ENCODE data around the gene PITPNM1. TPM values are rescaled to one million over a fixed set of nuclear protein-coding genes. Genes with fewer than 3 reads are reported as not detected.

The PITPNM1 gene
- total RNA-seq, 1 experiment from 2014 or later, result 65.0 TPM

DNA sequence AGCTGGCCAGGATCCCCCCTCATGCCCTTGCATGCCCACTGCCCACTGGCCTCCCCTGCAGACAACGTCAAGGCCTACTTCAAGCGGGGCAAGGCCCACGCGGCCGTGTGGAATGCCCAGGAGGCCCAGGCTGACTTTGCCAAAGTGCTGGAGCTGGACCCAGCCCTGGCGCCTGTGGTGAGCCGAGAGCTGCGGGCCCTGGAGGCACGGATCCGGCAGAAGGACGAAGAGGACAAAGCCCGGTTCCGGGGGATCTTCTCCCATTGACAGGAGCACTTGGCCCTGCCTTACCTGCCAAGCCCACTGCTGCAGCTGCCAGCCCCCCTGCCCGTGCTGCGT is 14.5 kb downstream of the PITPNM1 start:
- H3K9me3 Mint-ChIP-seq (ENCODE audit: unreplicated experiment), result no peaks in the 10 kb centered on the region
- no peak overlapping the region for H3K27ac Mint-ChIP-seq (ENCODE audit: unreplicated experiment)
- ChIA-PET CTCF (interaction anchor here (0.6 to 1.1 kb wide), 3 partner anchors 89 to 151 kb away, joined by 3 to 9 read pairs (median 7); partner anchors contain the start of genes PPP1CA and RAD9A), POLR2A (no interaction called here)
- Histone ChIP-seq H3K9me3 (no peaks in the 10 kb centered on the region), H3K36me3 (ENCODE audit: control insufficient read depth, insufficient read depth, low read length) (peaks cover 12% of the 10 kb centered on the region), H3K4me1 (0 out of 2 replicates have a peak, but pooled peaks cover 5% of the 10 kb centered on the region), H3K27me3 (replicated peaks; ENCODE audit: control insufficient read depth, insufficient read depth, low read length) (no peaks in the 10 kb centered on the region), H3K4me3 (ENCODE audit: low read depth, low read length) (no peak overlapping the region)
- TF ChIP-seq, protein P1, sequence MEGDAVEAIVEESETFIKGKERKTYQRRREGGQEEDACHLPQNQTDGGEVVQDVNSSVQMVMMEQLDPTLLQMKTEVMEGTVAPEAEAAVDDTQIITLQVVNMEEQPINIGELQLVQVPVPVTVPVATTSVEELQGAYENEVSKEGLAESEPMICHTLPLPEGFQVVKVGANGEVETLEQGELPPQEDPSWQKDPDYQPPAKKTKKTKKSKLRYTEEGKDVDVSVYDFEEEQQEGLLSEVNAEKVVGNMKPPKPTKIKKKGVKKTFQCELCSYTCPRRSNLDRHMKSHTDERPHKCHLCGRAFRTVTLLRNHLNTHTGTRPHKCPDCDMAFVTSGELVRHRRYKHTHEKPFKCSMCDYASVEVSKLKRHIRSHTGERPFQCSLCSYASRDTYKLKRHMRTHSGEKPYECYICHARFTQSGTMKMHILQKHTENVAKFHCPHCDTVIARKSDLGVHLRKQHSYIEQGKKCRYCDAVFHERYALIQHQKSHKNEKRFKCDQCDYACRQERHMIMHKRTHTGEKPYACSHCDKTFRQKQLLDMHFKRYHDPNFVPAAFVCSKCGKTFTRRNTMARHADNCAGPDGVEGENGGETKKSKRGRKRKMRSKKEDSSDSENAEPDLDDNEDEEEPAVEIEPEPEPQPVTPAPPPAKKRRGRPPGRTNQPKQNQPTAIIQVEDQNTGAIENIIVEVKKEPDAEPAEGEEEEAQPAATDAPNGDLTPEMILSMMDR (IDR thresholded peaks at IDR 0.05; ENCODE audit: insufficient read depth in 1 of 2, low read depth in 1 of 2, low read length in 1 of 2, severe bottlenecking in 1 of 2, unreplicated experiment in 1 of 2), result no peak
- intact Hi-C loops (cut with micrococcal nuclease; ENCODE audit: unreplicated experiment), result no loop called here
- H3K4me1 Mint-ChIP-seq (ENCODE audit: low read depth, unreplicated experiment), result peaks cover 6% of the 10 kb centered on the region
- BruUV-seq (replicated peaks), result no TSS peak
- H3K36me3 Mint-ChIP-seq (ENCODE audit: insufficient read depth, unreplicated experiment), result peaks cover 66% of the 10 kb centered on the region
- no peak for DNase-seq
- H3K4me3 Mint-ChIP-seq (ENCODE audit: unreplicated experiment), result no peak overlapping the region
- no peaks in the 10 kb centered on the region for H3K27me3 Mint-ChIP-seq (ENCODE audit: insufficient read depth, unreplicated experiment)

DNA sequence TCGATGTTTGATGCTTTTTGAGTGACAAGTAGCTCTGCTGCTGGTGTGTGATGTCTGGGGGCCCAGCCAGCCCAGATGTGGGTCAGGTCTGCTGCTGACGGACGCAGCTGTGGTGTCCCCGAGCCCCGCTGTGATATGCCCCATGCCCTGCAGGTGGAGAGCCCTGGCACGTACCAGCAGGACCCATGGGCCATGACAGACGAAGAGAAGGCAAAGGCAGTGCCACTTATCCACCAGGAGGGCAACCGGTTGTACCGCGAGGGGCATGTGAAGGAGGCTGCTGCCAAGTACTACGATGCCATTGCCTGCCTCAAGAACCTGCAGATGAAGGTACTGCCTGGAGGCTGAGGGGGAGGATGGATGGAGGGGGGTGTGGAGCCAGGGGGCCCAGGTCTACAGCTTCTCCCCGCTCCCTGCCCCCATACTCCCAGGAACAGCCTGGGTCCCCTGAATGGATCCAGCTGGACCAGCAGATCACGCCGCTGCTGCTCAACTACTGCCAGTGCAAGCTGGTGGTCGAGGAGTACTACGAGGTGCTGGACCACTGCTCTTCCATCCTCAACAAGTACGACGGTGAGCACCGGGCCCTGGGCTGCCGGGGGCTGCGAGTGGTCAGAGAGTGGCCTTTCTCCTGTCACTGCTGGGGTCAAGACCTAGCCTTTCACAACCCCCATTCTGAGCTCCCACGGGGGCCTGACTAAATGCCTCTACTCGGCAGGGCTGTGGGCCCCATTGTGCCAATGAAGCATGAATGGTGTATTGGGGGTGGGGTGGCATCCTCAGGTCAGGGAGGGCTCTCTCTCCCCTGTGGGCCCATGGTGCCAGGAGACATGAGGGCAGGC is 15.1 kb downstream of the PITPNM1 start:
- TSS peak; percentile 52 for BruUV-seq (replicated peaks)
- ChIA-PET CTCF (no interaction called here), POLR2A (interaction anchor here (0.6 kb wide), 1 partner anchor 98 kb away, joined by 3 read pairs; no protein-coding TSS in a partner anchor)
- H3K36me3 ChIP-seq (ENCODE audit: control insufficient read depth, insufficient read depth, low read length), result peaks cover 12% of the 10 kb centered on the region
- no peaks in the 10 kb centered on the region for H3K9me3 ChIP-seq
- H3K27me3 Mint-ChIP-seq (ENCODE audit: insufficient read depth, unreplicated experiment), result no peaks in the 10 kb centered on the region
- no peak overlapping the region for H3K4me3 ChIP-seq (ENCODE audit: low read depth, low read length)
- H3K4me1 Mint-ChIP-seq (ENCODE audit: low read depth, unreplicated experiment), result peaks cover 7% of the 10 kb centered on the region
- peak overlapping the region; percentile 31 for H3K27ac Mint-ChIP-seq (ENCODE audit: unreplicated experiment)
- H3K4me1 ChIP-seq, result 0 out of 2 replicates have a peak, but pooled peaks cover 5% of the 10 kb centered on the region
- intact Hi-C loops (cut with micrococcal nuclease; ENCODE audit: unreplicated experiment), result no loop called here
- no peaks in the 10 kb centered on the region for H3K27me3 ChIP-seq (replicated peaks; ENCODE audit: control insufficient read depth, insufficient read depth, low read length)
- H3K4me3 Mint-ChIP-seq (ENCODE audit: unreplicated experiment), result no peak overlapping the region
- DNase-seq, result peak in 1 of 2 experiments; percentile 51
- TF ChIP-seq, protein P1 (IDR thresholded peaks at IDR 0.05; ENCODE audit: insufficient read depth in 1 of 2, low read depth in 1 of 2, low read length in 1 of 2, severe bottlenecking in 1 of 2, unreplicated experiment in 1 of 2), result no peak
- H3K9me3 Mint-ChIP-seq (ENCODE audit: unreplicated experiment), result no peaks in the 10 kb centered on the region
- H3K36me3 Mint-ChIP-seq (ENCODE audit: insufficient read depth, unreplicated experiment), result peaks cover 63% of the 10 kb centered on the region

DNA sequence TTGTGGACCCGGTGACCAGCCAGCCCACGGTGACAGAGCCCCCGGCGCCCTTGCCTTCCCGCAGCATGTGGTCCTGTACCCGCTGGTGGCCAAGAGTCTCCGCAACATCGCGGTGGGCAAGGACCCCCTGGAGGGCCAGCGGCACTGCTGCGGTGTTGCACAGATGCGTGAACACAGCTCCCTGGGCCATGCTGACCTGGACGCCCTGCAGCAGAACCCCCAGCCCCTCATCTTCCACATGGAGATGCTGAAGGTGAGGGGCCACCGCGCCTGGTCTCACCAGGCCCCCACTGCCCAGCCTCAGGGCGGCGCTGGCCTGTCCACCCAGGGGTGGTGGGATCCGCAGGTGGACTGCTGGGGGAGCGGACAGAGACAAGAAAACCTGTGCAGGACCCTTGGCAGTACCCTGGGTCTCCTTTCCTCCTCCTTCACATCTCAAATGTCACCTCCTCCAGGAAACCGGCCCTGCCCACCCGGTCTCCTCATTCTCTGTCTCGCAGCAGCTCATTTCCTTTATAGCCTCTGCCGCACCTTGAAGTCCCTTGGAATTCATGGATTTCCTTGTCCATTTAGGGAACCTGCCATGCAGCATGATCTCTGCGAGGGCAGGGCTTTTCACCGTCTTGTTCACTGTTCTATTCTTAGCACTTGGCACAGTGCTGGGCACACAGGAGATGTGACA is 15.8 kb downstream of the PITPNM1 start:
- H3K4me3 ChIP-seq (ENCODE audit: low read depth, low read length), result no peak overlapping the region
- TF ChIP-seq, protein P1 (IDR thresholded peaks at IDR 0.05; ENCODE audit: insufficient read depth in 1 of 2, low read depth in 1 of 2, low read length in 1 of 2, severe bottlenecking in 1 of 2, unreplicated experiment in 1 of 2), result no peak
- no peaks in the 10 kb centered on the region for H3K27me3 ChIP-seq (replicated peaks; ENCODE audit: control insufficient read depth, insufficient read depth, low read length)
- H3K27ac Mint-ChIP-seq (ENCODE audit: unreplicated experiment), result peak overlapping the region; percentile 31
- H3K4me3 Mint-ChIP-seq (ENCODE audit: unreplicated experiment), result no peak overlapping the region
- no peaks in the 10 kb centered on the region for H3K9me3 Mint-ChIP-seq (ENCODE audit: unreplicated experiment)
- H3K4me1 Mint-ChIP-seq (ENCODE audit: low read depth, unreplicated experiment), result peaks cover 15% of the 10 kb centered on the region
- intact Hi-C loops (cut with micrococcal nuclease; ENCODE audit: unreplicated experiment), result no loop called here
- ChIA-PET POLR2A (interaction anchor here (0.6 kb wide), 1 partner anchor 97 kb away, joined by 3 read pairs; no protein-coding TSS in a partner anchor), CTCF (interaction anchor here (0.6 kb wide), 1 partner anchor 86 kb away, joined by 5 read pairs; no protein-coding TSS in a partner anchor)
- H3K27me3 Mint-ChIP-seq (ENCODE audit: insufficient read depth, unreplicated experiment), result no peaks in the 10 kb centered on the region
- BruUV-seq (replicated peaks), result no TSS peak
- H3K4me1 ChIP-seq, result 0 out of 2 replicates have a peak, but pooled peaks cover 5% of the 10 kb centered on the region
- H3K36me3 ChIP-seq (ENCODE audit: control insufficient read depth, insufficient read depth, low read length), result peaks cover 14% of the 10 kb centered on the region
- no peaks in the 10 kb centered on the region for H3K9me3 ChIP-seq
- H3K36me3 Mint-ChIP-seq (ENCODE audit: insufficient read depth, unreplicated experiment), result peaks cover 64% of the 10 kb centered on the region
- no peak for DNase-seq
